Astrocyte of the cerebellum (primary cell): ENCODE data around the gene ZSCAN23.

ENCODE experiments used
- DNase-seq: peaks from one replicate; pipeline ENCODE4 v3.0.0-alpha.2; 2011; ENCODE audit warnings: low read depth
- H3K4me3 ChIP-seq: 2 replicates; pipeline ENCODE4 v1.5.1; 2011; ENCODE audit warnings: mild to moderate bottlenecking, low read depth, low read length, moderate library complexity
- in situ Hi-C: cut with HindIII; loops from 2 replicates; pipeline ENCODE4 v1.10.0; 2017; ENCODE audit warnings: low sequenced_read_pairs
- TF ChIP-seq, protein P1 (sequence below): IDR thresholded peaks from 2 replicates; pipeline ENCODE4 v1.5.1; 2012; ENCODE audit warnings: low read length, low read depth, moderate library complexity, mild to moderate bottlenecking; ENCODE audit errors: missing control alignments

ZSCAN23 gene

DNA sequence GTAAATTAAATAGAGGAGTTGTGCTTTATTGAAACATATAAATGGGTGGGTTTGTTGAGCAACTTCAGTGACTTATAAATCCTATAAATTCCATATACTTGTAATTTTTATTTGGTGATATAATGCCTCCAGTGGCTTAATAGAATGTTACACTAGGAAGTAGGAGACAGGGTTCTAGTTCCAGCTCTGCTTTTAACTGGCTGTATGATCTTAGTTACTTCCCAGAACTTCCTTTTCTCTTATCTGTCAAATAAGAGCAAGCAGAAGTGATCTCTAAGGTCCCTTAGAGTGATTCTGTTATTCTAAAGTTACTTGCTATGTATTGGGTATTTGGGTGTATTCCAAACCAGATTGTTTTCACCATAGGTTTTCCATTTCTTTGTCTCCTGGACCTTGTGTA is 10.2 kb downstream of the ZSCAN23 start:
- no peak overlapping the region for H3K4me3 ChIP-seq
- in situ Hi-C loops: no loop called here
- no peak for DNase-seq
- TF ChIP-seq, protein P1, sequence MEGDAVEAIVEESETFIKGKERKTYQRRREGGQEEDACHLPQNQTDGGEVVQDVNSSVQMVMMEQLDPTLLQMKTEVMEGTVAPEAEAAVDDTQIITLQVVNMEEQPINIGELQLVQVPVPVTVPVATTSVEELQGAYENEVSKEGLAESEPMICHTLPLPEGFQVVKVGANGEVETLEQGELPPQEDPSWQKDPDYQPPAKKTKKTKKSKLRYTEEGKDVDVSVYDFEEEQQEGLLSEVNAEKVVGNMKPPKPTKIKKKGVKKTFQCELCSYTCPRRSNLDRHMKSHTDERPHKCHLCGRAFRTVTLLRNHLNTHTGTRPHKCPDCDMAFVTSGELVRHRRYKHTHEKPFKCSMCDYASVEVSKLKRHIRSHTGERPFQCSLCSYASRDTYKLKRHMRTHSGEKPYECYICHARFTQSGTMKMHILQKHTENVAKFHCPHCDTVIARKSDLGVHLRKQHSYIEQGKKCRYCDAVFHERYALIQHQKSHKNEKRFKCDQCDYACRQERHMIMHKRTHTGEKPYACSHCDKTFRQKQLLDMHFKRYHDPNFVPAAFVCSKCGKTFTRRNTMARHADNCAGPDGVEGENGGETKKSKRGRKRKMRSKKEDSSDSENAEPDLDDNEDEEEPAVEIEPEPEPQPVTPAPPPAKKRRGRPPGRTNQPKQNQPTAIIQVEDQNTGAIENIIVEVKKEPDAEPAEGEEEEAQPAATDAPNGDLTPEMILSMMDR: no peak

DNA sequence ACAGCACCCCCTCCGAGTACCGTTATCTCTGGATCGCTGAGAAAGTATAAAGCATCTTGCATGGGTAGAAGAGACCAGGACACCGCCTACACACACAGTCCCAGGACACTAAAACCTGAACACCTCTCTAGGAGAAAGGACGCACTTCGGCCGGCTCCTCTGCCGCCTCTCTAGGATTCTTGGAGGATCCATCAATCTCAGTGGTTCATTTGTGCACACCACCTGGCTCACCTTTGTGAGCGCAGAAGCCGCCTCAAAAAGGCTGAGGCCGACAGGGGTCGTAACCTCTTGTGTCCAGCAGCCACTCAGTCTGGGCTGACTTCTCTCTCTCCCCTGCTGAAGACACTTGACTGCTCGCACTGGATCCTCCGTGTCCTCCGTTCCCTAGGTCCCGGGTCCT is 13.5 kb downstream of the ZSCAN23 start:
- DNase-seq: no peak
- in situ Hi-C loops: no loop called here
- TF ChIP-seq, protein P1: no peak
- H3K4me3 ChIP-seq: no peak overlapping the region

DNA sequence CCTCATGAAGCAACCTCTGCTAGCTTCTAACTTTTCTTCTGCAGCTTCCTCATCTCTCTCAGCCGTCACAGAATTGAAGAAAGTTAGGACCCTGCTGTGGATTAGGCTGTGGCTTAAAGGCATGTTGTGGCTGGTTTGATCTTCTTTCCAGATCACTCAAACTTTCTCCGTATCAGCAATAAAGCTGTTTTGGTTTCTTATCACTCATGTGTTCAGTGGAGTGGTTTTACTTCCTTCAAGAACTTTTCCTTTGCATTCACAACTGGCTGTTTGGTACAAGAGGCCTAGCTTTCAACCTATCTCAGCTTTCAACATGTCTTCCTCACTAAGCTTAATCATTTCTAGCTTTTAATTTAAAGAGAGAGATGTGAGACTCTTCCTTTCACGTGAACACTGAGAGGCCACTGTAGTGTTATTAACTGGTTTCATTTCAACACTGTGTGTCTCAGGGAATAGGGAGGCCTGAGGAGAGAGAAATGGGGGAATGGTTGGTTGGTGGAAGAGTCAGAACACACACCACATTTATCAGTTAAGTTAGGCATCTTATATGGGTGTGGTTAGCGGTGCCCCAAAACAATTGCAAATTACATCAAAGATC is 17.2 kb downstream of the ZSCAN23 start:
- no peak overlapping the region for H3K4me3 ChIP-seq
- in situ Hi-C loops: no loop called here
- TF ChIP-seq, protein P1: no peak
- DNase-seq: no peak

GRCh38 chr6:28424163-28424562 is 19.1 kb downstream of the ZSCAN23 start:
- no peak overlapping the region for H3K4me3 ChIP-seq
- DNase-seq: no peak
- TF ChIP-seq, protein P1: no peak
- in situ Hi-C loops: no loop called here

GRCh38 chr6:28423546-28423945 is 19.7 kb downstream of the ZSCAN23 start:
- in situ Hi-C loops: no loop called here
- no peak for DNase-seq
- no peak overlapping the region for H3K4me3 ChIP-seq
- TF ChIP-seq, protein P1: no peak

- TF ChIP-seq, protein P1: no peak
- in situ Hi-C loops: no loop called here
- DNase-seq: no peak
- no peak overlapping the region for H3K4me3 ChIP-seq
Measured at GRCh38 chr6:28413681-28414080, 29.6 kb downstream of the ZSCAN23 start.
